ENCODE measurements around the gene MICU2. TPM values are rescaled to one million over a fixed set of nuclear protein-coding genes. Genes with fewer than 3 reads are reported as not detected.

Gene MICU2
- total RNA-seq, 2 donors from 2014 or later: 56.7 to 90.9 TPM

DNA sequence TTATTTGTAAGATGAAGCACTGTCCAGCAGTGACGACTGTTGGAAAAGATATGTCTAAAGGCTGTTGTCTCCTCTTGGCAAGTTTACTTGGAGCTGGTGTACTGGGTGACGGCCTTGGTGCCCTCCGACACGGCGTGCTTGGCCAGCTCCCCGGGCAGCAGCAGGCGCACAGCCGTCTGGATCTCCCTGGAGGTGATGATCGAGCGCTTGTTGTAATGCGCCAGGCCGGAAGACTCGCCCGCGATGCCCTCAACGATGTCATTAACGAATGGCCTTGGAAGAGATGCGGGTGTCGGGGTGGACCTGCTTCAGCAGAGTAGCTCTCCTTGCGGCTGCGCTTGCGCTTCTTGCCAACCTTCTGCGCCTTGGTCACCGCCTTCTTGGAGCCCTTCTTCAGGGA lies 120.2 kb downstream of the MICU2 start:
- intact Hi-C loops (cut with DNase I): loop anchor here (5.0 kb wide), 1 partner anchor 546 kb away; no protein-coding TSS in a partner anchor
- Histone ChIP-seq H3K36me3 (no peaks in the 10 kb centered on the region), H3K27me3 (replicated peaks; ENCODE audit: insufficient read depth) (no peaks in the 10 kb centered on the region), H3K27ac (no peak overlapping the region), H3K4me1 (replicated peaks) (no peaks in the 10 kb centered on the region), H3K4me3 (no peak overlapping the region), H3K9me3 (no peaks in the 10 kb centered on the region)
- DNase-seq (ENCODE audit: low spot score): no peak
- WGBS: 89% methylated on average over 24 of the region's 24 CpGs
- TF ChIP-seq POLR2AphosphoS5 (IDR thresholded peaks at IDR 0.05): no peak
- TF ChIP-seq CTCF (IDR thresholded peaks at IDR 0.05): no peak
- no peak for TF ChIP-seq POLR2A (IDR thresholded peaks at IDR 0.05)

GRCh38 chr13:21481359-21481758 lies 122.6 kb downstream of the MICU2 start:
- no peaks in the 10 kb centered on the region for H3K27me3 ChIP-seq (replicated peaks; ENCODE audit: insufficient read depth)
- 18% methylated on average over 6 of the region's 6 CpGs for WGBS
- intact Hi-C loops (cut with DNase I): loop anchor here (5.0 kb wide), 1 partner anchor 544 kb away; no protein-coding TSS in a partner anchor
- no peak overlapping the region for H3K4me3 ChIP-seq
- H3K9me3 ChIP-seq: no peaks in the 10 kb centered on the region
- no peak for DNase-seq (ENCODE audit: low spot score)
- H3K4me1 ChIP-seq (replicated peaks): no peaks in the 10 kb centered on the region
- no peak overlapping the region for H3K27ac ChIP-seq
- TF ChIP-seq CTCF (IDR thresholded peaks at IDR 0.05): no peak
- TF ChIP-seq POLR2AphosphoS5 (IDR thresholded peaks at IDR 0.05): peak; percentile 49
- no peak for TF ChIP-seq POLR2A (IDR thresholded peaks at IDR 0.05)
- H3K36me3 ChIP-seq: no peaks in the 10 kb centered on the region

DNA sequence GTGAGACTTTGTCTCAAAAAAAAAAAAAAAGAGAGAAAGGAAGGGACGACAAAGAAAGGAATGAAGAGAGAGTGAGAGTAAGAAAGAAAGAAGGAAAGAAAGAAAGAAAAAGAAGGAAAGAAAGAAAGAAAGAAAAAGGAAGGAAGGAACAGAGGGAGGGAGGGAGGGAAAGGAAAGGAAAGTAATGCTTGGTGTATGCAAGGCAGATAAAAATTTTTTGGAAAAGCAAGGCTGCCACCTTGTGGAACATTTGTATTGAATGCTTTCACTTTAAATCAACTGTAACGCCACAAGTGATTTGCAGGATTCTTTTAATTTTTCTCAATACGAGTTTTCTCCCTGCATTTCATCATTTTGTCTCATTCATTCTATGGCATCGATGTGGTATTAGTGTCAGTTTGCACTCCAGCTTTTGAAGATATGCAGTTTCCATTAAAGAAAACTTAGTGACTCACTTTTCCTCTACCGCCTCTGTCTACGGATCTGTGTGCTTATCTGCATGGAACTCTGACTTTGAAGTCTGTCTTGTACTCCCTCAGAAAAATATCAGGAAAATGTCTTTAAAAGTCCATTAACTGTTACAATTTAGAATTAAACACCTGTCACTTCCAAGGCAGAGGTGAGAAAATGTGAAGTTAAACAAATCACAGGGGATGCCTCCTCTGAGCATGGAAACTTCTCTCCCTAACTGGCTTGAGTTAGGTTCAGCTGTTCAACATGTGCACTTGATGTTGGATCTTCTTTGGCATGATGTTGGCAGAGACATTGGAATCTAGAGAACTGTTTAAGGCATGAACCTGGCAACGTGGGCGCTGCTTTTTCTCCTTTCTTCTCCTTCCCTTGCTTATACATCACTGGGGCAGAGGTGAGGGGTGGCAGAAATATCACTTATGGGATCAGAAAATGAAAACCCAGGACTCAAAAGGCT lies 124.8 kb downstream of the MICU2 start:
- Histone ChIP-seq H3K27me3 (replicated peaks; ENCODE audit: insufficient read depth) (no peaks in the 10 kb centered on the region), H3K27ac (no peak overlapping the region), H3K36me3 (no peaks in the 10 kb centered on the region), H3K9me3 (no peaks in the 10 kb centered on the region), H3K4me1 (replicated peaks) (no peaks in the 10 kb centered on the region), H3K4me3 (no peak overlapping the region)
- intact Hi-C loops (cut with DNase I): loop anchor here (10.0 kb wide), 2 partner anchors 304 to 364 kb away; partner anchors contain the start of genes MRPL57 and SKA3
- peak in 3 of 4 experiments; percentile 64 to 70 (median 70) for TF ChIP-seq CTCF (IDR thresholded peaks at IDR 0.05)
- no peak for TF ChIP-seq POLR2A (IDR thresholded peaks at IDR 0.05)
- TF ChIP-seq POLR2AphosphoS5 (IDR thresholded peaks at IDR 0.05): peak; percentile 31
- DNase-seq (ENCODE audit: low spot score): peak; percentile 63
- 20% methylated on average over 8 of the region's 8 CpGs for WGBS

DNA sequence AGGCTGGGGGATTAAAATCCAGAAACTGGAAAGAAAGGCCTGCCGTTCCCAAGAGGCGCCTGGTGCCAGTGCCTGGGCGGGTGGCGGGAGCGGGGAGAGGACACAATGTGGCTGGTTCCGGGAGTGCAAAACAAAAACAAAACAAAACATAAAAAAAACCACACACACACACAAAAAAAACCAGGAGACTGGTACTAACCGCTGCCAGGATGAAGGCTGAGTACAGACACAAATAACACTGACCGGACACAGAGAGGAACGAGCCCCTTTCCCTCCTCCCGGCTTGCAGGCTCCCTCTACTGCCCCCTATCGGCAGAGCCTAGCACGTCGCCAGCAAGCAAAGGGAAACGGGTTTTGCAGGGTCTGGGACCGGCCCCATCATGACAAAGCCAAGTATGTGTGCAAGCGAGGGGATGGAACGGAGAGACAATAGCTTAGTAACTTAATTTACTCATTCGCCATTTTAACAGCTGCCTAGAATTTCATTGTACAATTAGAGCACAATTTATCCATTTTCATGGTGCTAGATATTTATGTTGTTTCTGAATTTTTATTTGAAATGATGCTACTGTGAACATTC lies 127.0 kb downstream of the MICU2 start:
- DNase-seq (ENCODE audit: low spot score): peak; percentile 67
- intact Hi-C loops (cut with DNase I): loop anchor here (2.0 to 10.0 kb wide), 3 partner anchors 180 to 362 kb away; partner anchors contain the start of genes MRPL57 and SKA3
- Histone ChIP-seq H3K27me3 (replicated peaks; ENCODE audit: insufficient read depth) (no peaks in the 10 kb centered on the region), H3K4me1 (replicated peaks) (no peaks in the 10 kb centered on the region), H3K36me3 (no peaks in the 10 kb centered on the region), H3K4me3 (peak overlapping the region in 1 of 2 donors; percentile 15), H3K9me3 (no peaks in the 10 kb centered on the region), H3K27ac (peak overlapping the region in 1 of 2 donors; percentile 36)
- TF ChIP-seq POLR2AphosphoS5 (IDR thresholded peaks at IDR 0.05) (peak; percentile 47), POLR2A (IDR thresholded peaks at IDR 0.05) (no peak), CTCF (IDR thresholded peaks at IDR 0.05) (peak; percentile 67 to 85 (median 80))
- WGBS: 7% methylated on average over 18 of the region's 18 CpGs

All from prostate gland (tissue), 2 donors.